Activated naive CD4-positive, alpha-beta T cell treated with Interleukin-2 at 50 U/mL for 16 hours (primary cell): ENCODE results near the gene PPWD1.

Experiments
- DNase-seq: peaks from one replicate; pipeline ENCODE4 v3.0.0-alpha.2; 2020

Gene PPWD1

GRCh38 chr5:65624025-65624570 lies 61.0 kb downstream of the PPWD1 start, which contains the start of gene TRIM23:
Gene TRIM23 (minus strand): TSS chr5:65624333. CDS start chr5:65624274, 59 bp downstream.
- peak; percentile 93 for DNase-seq

DNA sequence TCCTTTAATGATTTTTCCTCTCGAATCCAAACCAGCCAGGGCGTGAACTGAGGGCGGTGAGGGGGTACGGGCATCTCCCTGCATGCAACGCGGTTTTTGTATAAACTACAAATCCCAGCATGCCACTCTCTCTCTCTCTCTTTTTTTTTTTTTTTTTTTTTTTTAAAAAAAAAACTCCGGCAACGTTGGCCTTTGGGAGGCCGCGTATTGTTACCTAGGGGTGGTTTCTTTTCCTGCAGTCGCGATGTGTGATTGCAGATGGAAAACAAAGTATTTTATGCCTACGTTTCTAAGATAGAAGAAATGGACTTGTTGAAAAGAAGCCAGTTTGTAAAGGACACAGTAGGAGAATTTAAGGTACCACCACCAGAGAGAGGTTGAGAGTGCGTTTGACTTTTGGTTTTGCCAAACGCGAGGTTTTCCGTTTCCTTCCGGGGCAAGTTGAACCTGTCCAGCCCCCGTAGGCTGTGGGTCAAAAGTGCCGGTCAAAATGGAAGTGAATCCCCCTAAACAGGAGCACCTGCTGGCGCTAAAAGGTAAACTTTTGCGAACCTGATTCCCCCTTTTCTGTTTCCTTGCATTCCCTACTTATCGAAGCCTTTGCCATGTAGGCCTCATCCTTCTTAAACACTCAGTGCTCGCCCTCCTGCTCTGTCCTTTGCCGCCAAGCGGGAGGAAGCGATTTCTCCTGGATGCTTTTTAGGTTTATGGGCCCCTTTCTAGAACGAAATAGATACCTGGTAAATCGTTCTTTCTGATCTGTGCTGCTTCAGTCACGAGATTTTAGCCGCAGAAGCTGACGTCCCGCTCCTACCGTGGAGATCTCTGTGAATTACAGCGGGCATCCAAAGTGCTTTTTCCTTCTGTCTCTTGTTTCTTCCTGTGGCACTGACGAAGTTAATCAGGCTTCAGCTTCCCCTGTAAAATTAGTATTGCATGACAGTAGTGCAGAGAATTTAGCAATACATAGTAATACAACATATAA lies 61.8 kb downstream of the PPWD1 start, which contains the start of the genes SHLD3 and TRAPPC13:
Gene SHLD3, plus strand, starts transcription at position 457 of the 985 bp plus-strand sequence. CDS start 4,561 bp downstream, outside the sequence.
Gene TRAPPC13, plus strand, starts transcription at position 457 of the 985 bp plus-strand sequence. Its CDS starts 34 bp downstream, at position 491.
- peak; percentile 83 for DNase-seq

- no peak for DNase-seq
Observed at GRCh38 chr5:65625743-65626142, 62.6 kb downstream of the PPWD1 start.

GRCh38 chr5:65630981-65631380 lies 67.9 kb downstream of the PPWD1 start:
- no peak for DNase-seq
